ENCODE data around the gene TRPM1.

Gene TRPM1

DNA sequence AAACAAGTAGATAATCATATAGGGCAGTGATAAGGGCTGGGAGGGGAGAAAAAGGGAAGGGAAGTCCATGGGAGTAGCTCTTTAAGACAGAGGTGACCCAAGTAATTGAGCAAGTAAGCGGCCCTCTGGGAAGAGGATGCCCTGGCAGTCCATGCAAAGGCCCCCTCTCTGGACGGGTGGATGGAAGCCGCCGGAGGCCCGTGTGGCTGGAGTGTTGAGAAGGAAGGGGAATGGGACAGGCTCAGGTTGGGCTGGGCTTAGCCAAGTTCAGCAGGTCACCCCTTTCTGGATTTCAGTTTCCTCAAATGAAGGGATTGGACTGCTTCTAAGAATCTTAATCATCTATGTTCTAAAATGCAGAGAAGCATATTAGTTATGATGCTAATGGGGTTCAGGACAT is 32.4 kb upstream of the TRPM1 start:
- Histone ChIP-seq H3K79me1 (ENCODE audit: low read length) (no peaks in the 10 kb centered on the region), H4K8ac (ENCODE audit: low read depth, low read length) (no peak overlapping the region), H3K27me3 (ENCODE audit: insufficient read depth, low read length) (no peaks in the 10 kb centered on the region), H3K14ac (ENCODE audit: low read length) (no peak overlapping the region), H4K12ac (ENCODE audit: low read depth, low read length) (no peak overlapping the region), H3K9me3 (ENCODE audit: insufficient read depth, low read depth, low read length) (no peaks in the 10 kb centered on the region), H3K4ac (ENCODE audit: low read depth, low read length) (no peak overlapping the region), H2AFZ (ENCODE audit: insufficient read depth, low read length, poor library complexity) (no peak overlapping the region), H2BK5ac (ENCODE audit: low read depth, low read length, poor library complexity) (no peak overlapping the region), H3K36me3 (ENCODE audit: control insufficient read depth in 1 of 2, insufficient read depth in 2 of 2, low read length in 2 of 2) (no peaks in the 10 kb centered on the region), H3K4me3 (ENCODE audit: low read depth, low read length) (no peak overlapping the region), H3K18ac (ENCODE audit: low read length) (no peak overlapping the region), H3K4me1 (ENCODE audit: control insufficient read depth in 1 of 2, insufficient read depth in 2 of 2, low read length in 2 of 2) (peaks cover 0 to 2% of the 10 kb centered on the region in 2 experiments), H2BK12ac (ENCODE audit: low read length) (no peak overlapping the region), H3K9ac (ENCODE audit: low read length) (no peak overlapping the region), H3K79me2 (ENCODE audit: control insufficient read depth, insufficient read depth, low read length, poor library complexity) (no peaks in the 10 kb centered on the region), H3K27ac (ENCODE audit: low read depth, low read length) (no peak overlapping the region), H2BK120ac (ENCODE audit: insufficient read depth, low read length, poor library complexity) (no peak overlapping the region), H3K4me2 (ENCODE audit: low read length) (no peak overlapping the region), H2AK5ac (ENCODE audit: low read length) (no peak overlapping the region), H4K91ac (ENCODE audit: low read depth, low read length) (no peak overlapping the region), H3K23ac (ENCODE audit: low read length) (no peak overlapping the region)
- DNase-seq: no peak
- WGBS (ENCODE audit: extremely low coverage, insufficient coverage, insufficient read length): no CpG with 5 or more reads among the region's 5 CpGs

GRCh38 chr15:31131853-31132375 is 30.4 kb upstream of the TRPM1 start:
- Histone ChIP-seq H3K27me3 (ENCODE audit: insufficient read depth, low read length) (no peaks in the 10 kb centered on the region), H2AK5ac (ENCODE audit: low read length) (no peak overlapping the region), H3K9me3 (ENCODE audit: insufficient read depth, low read depth, low read length) (no peaks in the 10 kb centered on the region), H3K79me1 (ENCODE audit: low read length) (no peaks in the 10 kb centered on the region), H2AFZ (ENCODE audit: insufficient read depth, low read length, poor library complexity) (no peak overlapping the region), H3K23ac (ENCODE audit: low read length) (no peak overlapping the region), H3K14ac (ENCODE audit: low read length) (no peak overlapping the region), H3K4me3 (ENCODE audit: low read depth, low read length) (no peak overlapping the region), H3K9ac (ENCODE audit: low read length) (no peak overlapping the region), H3K4ac (ENCODE audit: low read depth, low read length) (no peak overlapping the region), H2BK5ac (ENCODE audit: low read depth, low read length, poor library complexity) (no peak overlapping the region), H3K27ac (ENCODE audit: low read depth, low read length) (no peak overlapping the region), H3K18ac (ENCODE audit: low read length) (no peak overlapping the region), H3K79me2 (ENCODE audit: control insufficient read depth, insufficient read depth, low read length, poor library complexity) (no peaks in the 10 kb centered on the region), H4K91ac (ENCODE audit: low read depth, low read length) (no peak overlapping the region), H2BK12ac (ENCODE audit: low read length) (no peak overlapping the region), H2BK120ac (ENCODE audit: insufficient read depth, low read length, poor library complexity) (no peak overlapping the region), H4K8ac (ENCODE audit: low read depth, low read length) (no peak overlapping the region), H3K4me1 (ENCODE audit: control insufficient read depth in 1 of 2, insufficient read depth in 2 of 2, low read length in 2 of 2) (peaks cover 0 to 2% of the 10 kb centered on the region in 2 experiments), H4K12ac (ENCODE audit: low read depth, low read length) (no peak overlapping the region), H3K36me3 (ENCODE audit: control insufficient read depth in 1 of 2, insufficient read depth in 2 of 2, low read length in 2 of 2) (no peaks in the 10 kb centered on the region), H3K4me2 (ENCODE audit: low read length) (no peak overlapping the region)
- DNase-seq: no peak
- no CpG with 5 or more reads among the region's 12 CpGs for whole genome bisulfite sequencing (ENCODE audit: extremely low coverage, insufficient coverage, insufficient read length)

- Histone ChIP-seq H2BK120ac (ENCODE audit: insufficient read depth, low read length, poor library complexity) (no peak overlapping the region), H2AFZ (ENCODE audit: insufficient read depth, low read length, poor library complexity) (no peak overlapping the region), H3K27ac (ENCODE audit: low read depth, low read length) (no peak overlapping the region), H3K9me3 (ENCODE audit: insufficient read depth, low read depth, low read length) (no peaks in the 10 kb centered on the region), H3K9ac (ENCODE audit: low read length) (no peak overlapping the region), H3K18ac (ENCODE audit: low read length) (no peak overlapping the region), H3K14ac (ENCODE audit: low read length) (no peak overlapping the region), H3K79me1 (ENCODE audit: low read length) (no peaks in the 10 kb centered on the region), H4K8ac (ENCODE audit: low read depth, low read length) (no peak overlapping the region), H3K23ac (ENCODE audit: low read length) (no peak overlapping the region), H2BK5ac (ENCODE audit: low read depth, low read length, poor library complexity) (no peak overlapping the region), H3K4me3 (ENCODE audit: low read depth, low read length) (no peak overlapping the region), H3K4me1 (ENCODE audit: control insufficient read depth in 1 of 2, insufficient read depth in 2 of 2, low read length in 2 of 2) (peaks cover 0 to 2% of the 10 kb centered on the region in 2 experiments), H3K4me2 (ENCODE audit: low read length) (no peak overlapping the region), H3K27me3 (ENCODE audit: insufficient read depth, low read length) (no peaks in the 10 kb centered on the region), H4K91ac (ENCODE audit: low read depth, low read length) (no peak overlapping the region), H2AK5ac (ENCODE audit: low read length) (no peak overlapping the region), H3K79me2 (ENCODE audit: control insufficient read depth, insufficient read depth, low read length, poor library complexity) (no peaks in the 10 kb centered on the region), H2BK12ac (ENCODE audit: low read length) (no peak overlapping the region), H3K36me3 (ENCODE audit: control insufficient read depth in 1 of 2, insufficient read depth in 2 of 2, low read length in 2 of 2) (no peaks in the 10 kb centered on the region), H4K12ac (ENCODE audit: low read depth, low read length) (no peak overlapping the region), H3K4ac (ENCODE audit: low read depth, low read length) (no peak overlapping the region)
- DNase-seq: no peak
- WGBS (ENCODE audit: extremely low coverage, insufficient coverage, insufficient read length): no CpG with 5 or more reads among the region's 12 CpGs
Measured at GRCh38 chr15:31130576-31131237, 29.2 kb upstream of the TRPM1 start.

DNA sequence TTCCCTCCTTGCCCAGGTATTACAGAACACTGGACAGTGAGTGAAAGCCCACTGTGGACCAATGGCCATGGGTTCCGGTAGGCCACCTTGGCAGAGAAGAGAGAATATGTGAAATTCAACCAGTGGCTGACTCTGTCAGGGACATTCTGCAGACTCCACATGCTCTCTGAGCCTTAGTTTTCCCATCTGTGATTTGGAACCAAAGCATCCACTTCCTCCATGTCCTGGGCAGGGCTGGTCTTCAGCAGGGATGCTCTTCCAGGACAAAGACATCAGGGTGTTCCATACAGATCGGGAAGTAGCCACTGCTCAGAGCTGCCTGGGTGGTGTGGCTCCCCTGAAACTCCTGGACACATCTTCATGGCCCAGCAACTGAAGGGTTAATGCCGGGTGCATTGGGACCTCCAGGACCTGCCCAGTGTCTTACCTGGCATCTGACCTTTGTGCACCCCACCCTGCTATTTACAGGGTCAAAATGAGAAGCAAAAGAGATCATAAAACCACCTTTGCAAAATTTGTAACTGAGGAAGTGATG is 28.3 kb upstream of the TRPM1 start:
- Histone ChIP-seq H3K14ac (ENCODE audit: low read length) (no peak overlapping the region), H3K27me3 (ENCODE audit: insufficient read depth, low read length) (no peaks in the 10 kb centered on the region), H2BK120ac (ENCODE audit: insufficient read depth, low read length, poor library complexity) (no peak overlapping the region), H3K4me3 (ENCODE audit: low read depth, low read length) (no peak overlapping the region), H3K23ac (ENCODE audit: low read length) (no peak overlapping the region), H3K18ac (ENCODE audit: low read length) (no peak overlapping the region), H2BK5ac (ENCODE audit: low read depth, low read length, poor library complexity) (no peak overlapping the region), H2BK12ac (ENCODE audit: low read length) (no peak overlapping the region), H4K8ac (ENCODE audit: low read depth, low read length) (no peak overlapping the region), H3K4me2 (ENCODE audit: low read length) (no peak overlapping the region), H3K9me3 (ENCODE audit: insufficient read depth, low read depth, low read length) (no peaks in the 10 kb centered on the region), H3K79me1 (ENCODE audit: low read length) (no peaks in the 10 kb centered on the region), H3K9ac (ENCODE audit: low read length) (no peak overlapping the region), H3K4me1 (ENCODE audit: control insufficient read depth in 1 of 2, insufficient read depth in 2 of 2, low read length in 2 of 2) (peaks cover 0 to 2% of the 10 kb centered on the region in 2 experiments), H3K79me2 (ENCODE audit: control insufficient read depth, insufficient read depth, low read length, poor library complexity) (no peaks in the 10 kb centered on the region), H2AK5ac (ENCODE audit: low read length) (no peak overlapping the region), H4K91ac (ENCODE audit: low read depth, low read length) (no peak overlapping the region), H2AFZ (ENCODE audit: insufficient read depth, low read length, poor library complexity) (no peak overlapping the region), H3K27ac (ENCODE audit: low read depth, low read length) (no peak overlapping the region), H3K4ac (ENCODE audit: low read depth, low read length) (no peak overlapping the region), H3K36me3 (ENCODE audit: control insufficient read depth in 1 of 2, insufficient read depth in 2 of 2, low read length in 2 of 2) (no peaks in the 10 kb centered on the region), H4K12ac (ENCODE audit: low read depth, low read length) (no peak overlapping the region)
- no peak for DNase-seq
- WGBS (ENCODE audit: extremely low coverage, insufficient coverage, insufficient read length): no CpG with 5 or more reads among the region's 3 CpGs
